Muscle of leg (tissue), 11 donors: Measurements from ENCODE around the gene SMC1B. TPM values are rescaled to one million over a fixed set of nuclear protein-coding genes. Genes with fewer than 3 reads are reported as not detected.
A peak's percentile ranks its signal among the peaks of the same experiment; 100 is the strongest.
"Not testable (repeated sequence)": the region's sequence is repeated elsewhere in the genome, so short reads cannot be mapped to it uniquely, and the experiment has no call there.

Experiments
- DNase-seq: peaks from one replicate; pipeline ENCODE4 v3.0.0; 2013
- H3K27ac ChIP-seq: one replicate; pipeline ENCODE4 v1.5.1; 2013; ENCODE audit warnings: mild to moderate bottlenecking, low read length, control low read depth
- H3K27me3 ChIP-seq: one replicate; pipeline ENCODE4 v1.6.1; 2013; ENCODE audit warnings: low read length; ENCODE audit not compliant: control insufficient read depth, insufficient read depth
- H3K36me3 ChIP-seq: one replicate; pipeline ENCODE4 v1.6.1; 2013; ENCODE audit warnings: low read length; ENCODE audit not compliant: control insufficient read depth, insufficient read depth
- H3K4me1 ChIP-seq: one replicate; pipeline ENCODE4 v1.6.1; 2013; ENCODE audit warnings: low read length; ENCODE audit not compliant: control insufficient read depth, insufficient read depth
- H3K4me3 ChIP-seq: one replicate; pipeline ENCODE4 v1.5.1; 2013; ENCODE audit warnings: low read length, control low read depth
- H3K9me3 ChIP-seq: replicated peaks from 2 replicates; pipeline ENCODE4 v1.6.1; 2013; ENCODE audit warnings: low read depth, low read length; ENCODE audit not compliant: control insufficient read depth
- WGBS: methylation state at CpG from one replicate; pipeline ENCODE4 v1.1.5; 2013; ENCODE audit warnings: missing lambda C conversion rate; ENCODE audit not compliant: insufficient coverage; 5-methylcytosine and 5-hydroxymethylcytosine counted together
- polyA plus RNA-seq, 8 donors: library from polyadenylated mRNA; unstranded; fragments of 120-200 nt; gene quantifications; one replicate each; pipeline versions ENCODE4 v1.2.1 to v1.2.3, GENCODE V29; 2013; ENCODE audit warnings: inconsistent platforms in 1 of 8, low replicate concordance in 1 of 8; ENCODE audit not compliant: insufficient read length in 8 of 8, insufficient read depth in 1 of 8
- total RNA-seq: library from RNA; stranded (reverse); fragments of 120-200 nt; gene quantifications from one replicate; pipeline ENCODE4 v1.2.4, GENCODE V29; 2013

SMC1B gene
- total and polyA plus RNA-seq, 9 donors: 0.04 to 0.16 (median 0.08) TPM; not detected in 1

- Histone ChIP-seq H3K27ac (no peak overlapping the region), H3K9me3 (no peaks in the 10 kb centered on the region), H3K4me3 (no peak overlapping the region), H3K27me3 (no peaks in the 10 kb centered on the region), H3K36me3 (no peaks in the 10 kb centered on the region), H3K4me1 (peaks cover 9% of the 10 kb centered on the region)
- WGBS: 80% methylated on average over 13 of the region's 13 CpGs
- DNase-seq: peak; percentile 47
Observed at GRCh38 chr22:45398214-45398613, 15.2 kb downstream of the SMC1B start.

DNA sequence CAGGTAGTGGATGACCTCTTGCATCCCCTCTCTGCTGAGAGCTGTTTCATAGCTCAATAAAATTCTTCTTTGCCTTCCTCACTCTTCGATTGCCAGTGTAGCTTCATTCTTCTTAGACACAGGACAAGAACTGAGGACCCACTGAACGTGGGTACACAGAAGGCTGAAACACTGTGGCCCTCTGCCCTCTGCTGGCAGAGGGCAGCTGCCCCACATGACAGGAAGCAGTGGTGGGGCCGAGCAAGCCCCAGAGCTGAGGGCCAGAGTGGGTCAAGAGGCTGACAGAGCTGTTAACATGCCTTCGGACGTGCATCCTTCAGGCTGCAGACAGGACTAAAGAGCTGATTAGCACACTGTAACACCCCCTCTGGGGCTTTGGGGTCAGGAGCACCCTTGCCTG, 15.6 kb downstream of the SMC1B start:
- Histone ChIP-seq H3K4me1 (peaks cover 9% of the 10 kb centered on the region), H3K9me3 (no peaks in the 10 kb centered on the region), H3K4me3 (no peak overlapping the region), H3K27ac (no peak overlapping the region), H3K36me3 (no peaks in the 10 kb centered on the region), H3K27me3 (no peaks in the 10 kb centered on the region)
- no peak for DNase-seq
- WGBS: 50% methylated on average over 2 of the region's 5 CpGs

- Histone ChIP-seq H3K36me3 (no peaks in the 10 kb centered on the region), H3K4me1 (no peaks in the 10 kb centered on the region), H3K9me3 (no peaks in the 10 kb centered on the region), H3K27me3 (peaks cover 6% of the 10 kb centered on the region), H3K27ac (no peak overlapping the region), H3K4me3 (no peak overlapping the region)
- WGBS: no CpG with 5 or more reads among the region's 3 CpGs
- DNase-seq: no peak
Observed at GRCh38 chr22:45389546-45389945, 23.9 kb downstream of the SMC1B start.

DNA sequence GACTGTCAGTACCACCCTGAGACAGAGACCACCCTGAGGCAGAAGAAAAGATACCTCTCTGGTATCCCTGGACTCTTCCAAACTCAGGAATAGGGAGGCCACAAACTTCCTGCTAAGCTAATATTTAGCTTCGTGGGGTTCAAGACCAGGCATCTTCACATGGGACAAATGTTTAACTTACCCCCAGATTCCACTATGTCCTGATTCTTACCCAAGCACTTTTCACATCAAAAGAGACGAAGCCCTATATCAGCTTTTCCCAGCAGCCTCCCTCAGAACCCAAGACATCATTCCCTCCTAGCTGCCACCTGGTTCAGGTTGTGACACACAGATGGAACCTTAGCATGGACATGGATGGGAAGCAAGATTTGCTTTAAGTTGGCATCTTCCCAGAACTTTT, 32.1 kb downstream of the SMC1B start:
- Histone ChIP-seq H3K4me3 (no peak overlapping the region), H3K27me3 (no peaks in the 10 kb centered on the region), H3K9me3 (no peaks in the 10 kb centered on the region), H3K36me3 (no peaks in the 10 kb centered on the region), H3K27ac (no peak overlapping the region), H3K4me1 (no peaks in the 10 kb centered on the region)
- 100% methylated on average over 2 of the region's 2 CpGs for WGBS
- no peak for DNase-seq

GRCh38 chr22:45376703-45377102, 36.7 kb downstream of the SMC1B start:
- DNase-seq: peak; percentile 11
- no peak overlapping the region for H3K27ac ChIP-seq
- H3K36me3 ChIP-seq: no peaks in the 10 kb centered on the region

DNA sequence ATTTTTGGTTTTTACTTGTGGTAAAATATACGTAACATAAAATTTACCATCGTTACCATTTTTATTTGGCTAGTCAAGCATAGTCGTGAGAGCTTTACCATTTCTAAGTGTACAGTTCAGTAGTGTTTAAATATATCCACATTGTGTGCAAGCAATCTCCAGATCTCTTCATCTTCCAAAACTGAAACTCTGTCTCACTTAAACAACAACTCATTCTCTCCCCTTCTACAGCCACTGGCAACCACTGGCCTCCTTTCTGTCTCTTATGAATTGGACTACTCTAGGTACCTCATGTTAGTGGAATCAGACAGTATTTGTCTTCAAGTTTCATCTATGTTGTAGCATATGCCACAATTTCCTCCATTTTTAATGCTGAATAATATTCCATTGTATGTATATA, 37.4 kb downstream of the SMC1B start:
- Histone ChIP-seq H3K36me3 (no peaks in the 10 kb centered on the region), H3K9me3 (no peaks in the 10 kb centered on the region), H3K27ac (no peak overlapping the region), H3K4me3 (no peak overlapping the region), H3K4me1 (no peaks in the 10 kb centered on the region), H3K27me3 (no peaks in the 10 kb centered on the region)
- no CpG with 5 or more reads among the region's 3 CpGs for WGBS
- DNase-seq: no peak

More at GRCh38 chr22:45376703-45377102, 36.7 kb downstream of the SMC1B start:
- Histone ChIP-seq H3K27me3 (no peaks in the 10 kb centered on the region), H3K4me1 (no peaks in the 10 kb centered on the region), H3K9me3 (no peaks in the 10 kb centered on the region), H3K4me3 (no peak overlapping the region)
- WGBS: no CpG with 5 or more reads among the region's 1 CpG

DNA sequence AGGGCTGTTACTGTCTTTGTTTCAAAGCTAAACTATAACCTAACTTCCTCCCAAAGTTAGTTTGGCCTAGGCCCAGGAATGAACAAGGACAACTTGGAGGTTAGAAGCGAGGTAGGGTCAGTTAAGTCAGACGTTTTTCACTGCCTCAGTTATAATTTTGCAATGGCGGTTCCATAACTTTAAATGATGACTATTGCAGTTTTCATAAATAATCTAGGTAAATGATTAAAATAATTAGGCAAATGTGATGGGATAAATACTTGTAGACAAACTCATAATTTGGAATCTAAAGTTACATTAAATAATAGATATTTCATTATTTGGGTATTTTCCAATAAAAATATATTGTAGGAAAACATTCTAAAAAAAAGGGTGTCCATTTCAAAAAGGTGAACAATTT, 39.8 kb downstream of the SMC1B start:
- DNase-seq, H3K27me3 ChIP-seq, H3K9me3 ChIP-seq, H3K4me3 ChIP-seq, H3K27ac ChIP-seq, H3K4me1 ChIP-seq, H3K36me3 ChIP-seq: not testable (repeated sequence)
- no CpG with 5 or more reads among the region's 3 CpGs for WGBS

GRCh38 chr22:45366713-45367112, 46.7 kb downstream of the SMC1B start:
- H3K4me1 ChIP-seq: no peaks in the 10 kb centered on the region
- WGBS: no CpG with 5 or more reads among the region's 3 CpGs
- H3K9me3 ChIP-seq: peaks cover 14% of the 10 kb centered on the region
- no peak overlapping the region for H3K4me3 ChIP-seq
- no peaks in the 10 kb centered on the region for H3K27me3 ChIP-seq
- H3K36me3 ChIP-seq: no peaks in the 10 kb centered on the region
- no peak for DNase-seq
- no peak overlapping the region for H3K27ac ChIP-seq

GRCh38 chr22:45359627-45360026, 53.8 kb downstream of the SMC1B start:
- 40% methylated on average over 1 of the region's 4 CpGs for WGBS
- no peak overlapping the region for H3K27ac ChIP-seq
- no peak overlapping the region for H3K4me3 ChIP-seq
- no peaks in the 10 kb centered on the region for H3K9me3 ChIP-seq
- H3K36me3 ChIP-seq: no peaks in the 10 kb centered on the region
- DNase-seq: no peak
- H3K27me3 ChIP-seq: no peaks in the 10 kb centered on the region
- H3K4me1 ChIP-seq: no peaks in the 10 kb centered on the region

- DNase-seq: no peak
- WGBS: no CpG with 5 or more reads among the region's 1 CpG
Observed at GRCh38 chr22:45358127-45358526, 55.3 kb downstream of the SMC1B start.

GRCh38 chr22:45357490-45357889, 55.9 kb downstream of the SMC1B start:
- Histone ChIP-seq H3K27ac (no peak overlapping the region), H3K27me3 (no peaks in the 10 kb centered on the region), H3K9me3 (no peaks in the 10 kb centered on the region), H3K4me3 (no peak overlapping the region), H3K4me1 (no peaks in the 10 kb centered on the region), H3K36me3 (no peaks in the 10 kb centered on the region)
- no peak for DNase-seq
- no CpG with 5 or more reads among the region's 1 CpG for WGBS

More at GRCh38 chr22:45358127-45358526, 55.3 kb downstream of the SMC1B start:
- Histone ChIP-seq H3K27me3 (no peaks in the 10 kb centered on the region), H3K27ac (no peak overlapping the region), H3K36me3 (no peaks in the 10 kb centered on the region), H3K4me3 (no peak overlapping the region), H3K9me3 (no peaks in the 10 kb centered on the region), H3K4me1 (no peaks in the 10 kb centered on the region)
